T-helper 22 cell (primary cell): ENCODE results near the gene PPIP5K2.
"Not testable (repeated sequence)": the region's sequence is repeated elsewhere in the genome, so short reads cannot be mapped to it uniquely, and the experiment has no call there.

ENCODE experiments used
- DNase-seq: peaks from one replicate; pipeline ENCODE4 v3.0.0-alpha.2; 2020; ENCODE audit warnings: low read depth

The PPIP5K2 gene

DNA sequence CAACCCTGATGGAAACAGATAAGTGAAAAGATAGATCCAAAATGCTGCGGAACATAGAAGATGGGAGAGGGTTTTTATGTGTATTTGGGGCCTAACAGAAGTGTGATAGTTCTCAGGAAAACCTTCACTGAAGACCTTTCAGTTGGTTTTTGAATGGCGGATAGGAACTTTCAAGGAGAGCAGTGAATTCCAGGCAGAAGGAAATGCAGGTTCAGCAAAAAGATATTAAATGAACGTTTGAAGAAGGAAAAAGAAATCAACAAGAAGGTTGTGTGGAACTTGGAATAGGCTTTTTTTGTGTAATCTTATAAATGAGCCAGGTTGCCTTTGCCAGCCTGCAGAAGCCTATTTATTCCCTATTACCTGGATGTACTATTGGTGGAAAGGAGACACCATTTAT is 2.1 kb downstream of the PPIP5K2 start:
- DNase-seq = no peak

GRCh38 chr5:103126557-103126956 is 6.5 kb downstream of the PPIP5K2 start:
- DNase-seq = no peak

- DNase-seq = no peak
Observed at GRCh38 chr5:103127292-103127817, 7.3 kb downstream of the PPIP5K2 start.

DNA sequence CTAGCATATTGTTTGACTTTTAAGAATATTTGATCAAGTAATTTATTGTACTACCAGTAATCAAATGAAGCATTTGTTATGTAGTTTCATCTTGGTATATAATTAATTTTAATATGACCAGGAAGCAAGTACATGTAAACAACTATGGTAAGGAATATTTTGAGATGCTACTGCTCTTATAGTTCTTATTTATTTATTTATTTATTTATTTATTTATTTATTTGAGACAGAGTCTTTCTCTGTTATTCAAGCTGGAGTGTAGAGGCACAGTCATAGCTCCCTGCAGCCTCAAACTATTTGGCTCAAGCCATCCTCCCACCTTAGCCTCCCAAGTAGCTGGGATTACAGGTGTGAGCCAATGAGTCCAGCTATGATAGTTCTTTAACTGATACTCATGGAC is 8.1 kb downstream of the PPIP5K2 start:
- no peak for DNase-seq

GRCh38 chr5:103132684-103133083 is 12.6 kb downstream of the PPIP5K2 start:
- no peak for DNase-seq

DNA sequence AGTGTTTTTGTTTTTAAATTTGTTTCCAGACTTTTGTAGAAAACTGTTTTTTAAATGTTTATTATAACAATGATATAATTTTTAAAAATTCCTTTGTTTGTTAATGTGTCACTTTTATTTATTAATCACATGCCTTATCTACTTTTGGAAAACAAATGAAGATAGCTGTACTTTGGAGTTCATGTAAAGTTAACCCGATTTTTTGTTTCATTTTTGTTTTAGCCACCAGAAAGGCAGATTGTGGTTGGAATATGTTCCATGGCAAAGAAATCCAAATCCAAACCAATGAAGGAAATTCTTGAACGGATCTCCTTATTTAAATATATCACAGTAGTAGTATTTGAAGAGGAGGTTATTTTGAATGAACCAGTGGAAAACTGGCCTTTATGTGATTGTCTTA is 13.1 kb downstream of the PPIP5K2 start:
- DNase-seq = no peak

GRCh38 chr5:103135461-103135860 is 15.4 kb downstream of the PPIP5K2 start:
- no peak for DNase-seq

DNA sequence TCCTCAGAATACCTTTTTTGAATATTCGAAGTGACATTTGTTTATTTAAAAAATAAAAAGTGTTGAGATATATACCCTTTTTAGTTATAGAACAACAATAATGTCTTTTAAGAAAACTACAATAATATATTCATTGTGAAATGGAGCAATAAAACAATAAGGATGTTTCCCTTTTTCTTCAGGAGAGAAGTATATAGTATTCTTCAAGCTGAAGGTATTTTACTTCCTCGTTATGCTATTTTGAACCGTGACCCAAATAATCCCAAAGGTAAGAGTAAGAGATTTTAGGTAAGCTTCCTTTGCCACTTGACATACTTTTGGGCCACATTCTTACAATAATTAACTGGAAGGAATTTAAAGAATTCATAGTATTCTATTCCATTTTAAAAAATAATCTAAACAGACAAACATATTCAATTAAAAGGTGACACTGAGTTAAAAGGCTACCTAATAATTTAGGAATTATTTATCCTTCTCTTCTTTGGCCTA is 18.1 kb downstream of the PPIP5K2 start:
- no peak for DNase-seq

DNA sequence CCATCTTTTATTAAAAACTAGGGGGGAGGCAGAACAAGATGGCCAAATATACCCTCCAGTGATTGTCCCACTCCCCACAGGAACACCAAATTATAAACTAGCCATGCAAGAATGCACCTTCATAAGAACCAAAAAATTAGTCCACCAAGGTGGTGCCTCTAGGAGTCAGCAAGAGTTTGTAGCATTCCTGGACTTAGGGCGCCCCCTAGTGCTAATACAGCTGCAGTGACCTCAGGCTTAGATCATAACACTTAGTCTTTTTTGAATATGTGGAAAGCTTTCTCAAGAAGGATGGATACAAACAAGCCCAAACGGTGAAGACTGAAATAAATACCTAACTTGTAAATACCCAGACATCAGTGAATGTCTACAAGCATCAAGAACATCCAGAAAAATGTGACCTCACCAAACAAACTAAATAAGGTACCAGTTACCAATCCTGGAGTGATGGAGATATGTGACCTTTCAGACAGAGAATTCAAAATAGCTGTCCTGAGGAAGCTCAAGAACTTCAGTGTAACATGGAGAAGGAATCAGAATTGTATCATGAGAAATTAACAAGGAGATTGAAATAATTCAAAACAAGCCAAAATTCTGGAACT is 19.3 kb downstream of the PPIP5K2 start:
- DNase-seq = peak; percentile 52

GRCh38 chr5:103142132-103142531 is 22.0 kb downstream of the PPIP5K2 start:
- not testable (repeated sequence) for DNase-seq

DNA sequence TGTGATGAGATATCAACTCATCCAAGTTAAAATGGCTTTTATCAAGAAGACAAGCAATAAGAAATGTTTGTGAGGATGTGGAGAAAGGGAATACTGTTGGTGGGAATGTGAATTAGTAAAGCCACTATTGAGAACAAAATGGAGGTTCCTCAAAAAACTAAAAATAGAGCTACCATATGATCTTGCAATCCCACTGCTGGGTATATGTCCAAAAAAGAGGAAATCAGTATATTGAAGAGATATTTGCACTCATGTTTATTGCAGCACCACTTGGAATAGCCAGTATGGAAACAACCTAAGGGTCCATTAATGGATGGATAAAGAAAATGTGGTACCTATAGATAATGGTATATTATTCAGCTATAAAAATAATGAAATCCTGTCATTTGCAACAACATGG is 25.1 kb downstream of the PPIP5K2 start:
- no peak for DNase-seq

- DNase-seq = no peak
Observed at GRCh38 chr5:103148213-103148612, 28.1 kb downstream of the PPIP5K2 start.

- DNase-seq = no peak
Observed at GRCh38 chr5:103151156-103151555, 31.1 kb downstream of the PPIP5K2 start.

GRCh38 chr5:103166706-103167105 is 46.6 kb downstream of the PPIP5K2 start:
- DNase-seq = no peak

DNA sequence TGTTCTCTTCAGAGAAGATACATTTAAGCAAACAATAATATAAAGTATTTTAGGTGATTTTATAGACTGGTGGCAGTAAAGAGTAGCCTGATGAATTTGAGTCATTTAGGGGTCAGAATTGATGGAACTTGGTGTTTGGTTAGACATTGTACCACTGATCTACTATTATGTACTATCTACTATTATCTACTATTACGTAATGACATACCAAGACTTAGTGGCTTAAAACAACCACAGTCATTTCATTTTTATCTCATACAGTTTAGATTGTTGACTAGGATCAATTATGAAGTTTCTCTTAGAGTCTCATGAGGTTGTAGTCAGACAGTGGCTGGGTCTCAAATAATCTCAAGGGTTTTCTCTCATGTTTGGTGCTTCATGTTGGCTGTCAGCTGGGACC is 54.0 kb downstream of the PPIP5K2 start:
- no peak for DNase-seq

- DNase-seq = no peak
Observed at GRCh38 chr5:103177543-103177942, 57.4 kb downstream of the PPIP5K2 start.

GRCh38 chr5:103178167-103178566 is 58.1 kb downstream of the PPIP5K2 start:
- DNase-seq = no peak

GRCh38 chr5:103186152-103186551 is 66.1 kb downstream of the PPIP5K2 start:
- no peak for DNase-seq

- no peak for DNase-seq
Observed at GRCh38 chr5:103188436-103188835, 68.3 kb downstream of the PPIP5K2 start.

DNA sequence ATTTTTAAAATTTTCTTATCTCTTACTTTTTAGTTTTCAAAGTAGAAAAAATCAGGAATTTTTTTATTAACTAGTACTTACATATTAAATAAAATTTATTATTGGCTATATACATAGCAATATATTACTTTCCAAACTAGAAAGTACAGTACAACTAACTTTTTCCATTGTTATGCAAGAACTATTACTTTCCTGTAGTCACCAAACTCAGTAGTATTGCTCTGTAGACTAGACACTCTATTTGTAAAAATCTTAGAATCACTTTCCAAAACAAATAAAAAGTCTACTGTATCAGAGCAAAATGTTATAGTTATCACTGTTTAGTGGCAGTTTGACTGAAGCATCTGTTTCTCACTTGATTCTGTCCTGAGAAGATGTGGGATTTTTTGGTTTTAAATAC is 83.1 kb downstream of the PPIP5K2 start:
- DNase-seq = no peak

GRCh38 chr5:103204990-103205389 is 84.9 kb downstream of the PPIP5K2 start:
- DNase-seq = not testable (repeated sequence)

DNA sequence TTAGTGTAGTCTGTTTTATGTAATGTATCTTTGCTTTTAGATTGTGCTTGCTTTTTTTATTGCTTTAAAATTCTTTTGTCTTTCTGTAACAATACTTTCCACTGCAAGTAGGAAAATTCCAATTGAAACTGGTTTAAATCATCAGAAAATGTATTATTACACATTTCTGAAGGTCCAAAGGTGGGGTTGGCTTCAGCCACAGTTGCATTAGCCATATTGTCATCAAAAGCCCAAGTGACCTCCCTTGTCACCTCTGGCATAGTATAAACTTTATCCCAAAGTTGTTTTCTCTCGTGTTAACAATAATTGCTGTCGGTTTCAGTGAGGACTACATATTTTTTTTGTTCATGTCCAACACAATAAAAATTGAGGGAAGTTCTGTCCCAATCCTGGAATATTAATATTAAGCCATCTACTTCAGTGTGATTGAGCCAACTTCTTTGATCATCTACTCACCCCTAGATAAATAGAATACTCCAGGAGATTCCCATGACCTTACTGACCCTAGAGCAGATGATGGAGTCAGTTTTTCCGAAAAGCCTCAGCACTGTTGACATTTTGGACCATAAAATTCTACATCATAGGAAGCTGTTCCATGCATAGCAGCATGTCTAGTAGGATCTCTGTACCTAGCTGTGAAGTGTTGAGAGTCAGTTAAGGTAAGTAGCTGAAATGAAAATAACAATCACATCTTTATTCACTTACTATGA is 86.0 kb downstream of the PPIP5K2 start:
- no peak for DNase-seq

DNA sequence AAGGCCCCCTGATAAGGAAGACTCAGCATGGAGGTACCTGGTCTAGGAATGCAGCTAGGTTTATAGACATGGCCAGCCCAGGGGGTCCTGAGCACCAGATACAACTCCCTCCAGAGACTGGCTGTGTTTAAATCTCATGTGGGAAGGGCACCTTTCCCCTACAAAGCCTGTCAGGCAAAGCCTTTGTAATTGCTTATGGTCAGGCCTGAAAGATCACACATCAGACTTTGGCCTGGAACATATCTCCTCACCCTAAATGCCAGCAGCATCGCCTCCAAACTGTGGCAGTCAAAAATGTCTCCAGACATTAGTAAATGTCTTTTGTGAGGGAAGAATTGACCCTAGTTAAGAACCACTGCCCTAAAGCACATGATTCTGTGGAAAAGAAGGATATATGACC is 86.9 kb downstream of the PPIP5K2 start:
- DNase-seq = no peak

GRCh38 chr5:103207653-103208052 is 87.6 kb downstream of the PPIP5K2 start:
- no peak for DNase-seq
